Endothelial cell of umbilical vein (primary cell): ENCODE data around the gene SULT1A2. TPM values are rescaled to one million over a fixed set of nuclear protein-coding genes. Genes with fewer than 3 reads are reported as not detected.
"Not testable (repeated sequence)": the region's sequence is repeated elsewhere in the genome, so short reads cannot be mapped to it uniquely, and the experiment has no call there.

Source experiments
- BruUV-seq: library from RNA; stranded (reverse); fragments of 400-500 nt; replicated peaks from 2 replicates; lab custom pipeline; 2021; lab: Mats Ljungman, UMichigan
- CTCF ChIA-PET: fragments of 300-600, 350-600 bp; sonication (Branson Sonifier 250); formaldehyde crosslinking; loops from one replicate; lab custom pipeline; 2021; ENCODE audit warnings: antibody characterized with exemption, inconsistent platforms; lab: Charles Lee
- POLR2A ChIA-PET: fragments of 300-600, 350-600 bp; sonication (Branson Sonifier 250); formaldehyde crosslinking; loops from one replicate; lab custom pipeline; 2021; ENCODE audit warnings: antibody characterized with exemption, inconsistent platforms; lab: Charles Lee
- DNase-seq: peaks from one replicate; pipeline ENCODE4 v3.0.0-alpha.2; 2011; ENCODE audit warnings: low read depth, low spot score
- FAIRE-seq: peaks from 2 replicates; lab custom pipeline; 2011; peaks lifted over from hg19 to GRCh38; lab: Jason Lieb, UNC
- H2AFZ ChIP-seq: 2 replicates; pipeline ENCODE4 v1.6.0; 2012; ENCODE audit warnings: low read depth, low read length, control low read depth, inconsistent platforms
- H3K27ac ChIP-seq: 2 replicates; pipeline ENCODE4 v1.5.1; 2011; ENCODE audit warnings: low read depth, mild to moderate bottlenecking, control low read depth, low read length, moderate library complexity; ENCODE audit not compliant: insufficient read depth
- H3K27me3 ChIP-seq, 2 experiments: 2 replicates each; pipeline versions ENCODE4 v1.6.0 to v1.6.1; 2011; ENCODE audit warnings: low read length in 2 of 2, mixed read lengths in 1 of 2; ENCODE audit not compliant: control insufficient read depth in 2 of 2, insufficient read depth in 2 of 2
- H3K36me3 ChIP-seq, 2 experiments: 2 replicates in 1 of 2; 3 replicates in 1 of 2; pipeline ENCODE4 v1.5.1; 2011; ENCODE audit warnings: low read length in 2 of 2, mild to moderate bottlenecking in 1 of 2, moderate library complexity in 1 of 2; ENCODE audit not compliant: control insufficient read depth in 2 of 2, insufficient read depth in 2 of 2; ENCODE audit errors: extremely low read depth in 1 of 2
- H3K4me1 ChIP-seq: 3 replicates; pipeline ENCODE4 v1.5.1; 2011; ENCODE audit warnings: mild to moderate bottlenecking, low read length; ENCODE audit not compliant: control insufficient read depth, insufficient read depth; ENCODE audit errors: extremely low read depth
- H3K4me2 ChIP-seq: 2 replicates; pipeline ENCODE4 v1.6.1; 2011; ENCODE audit warnings: low read length, control low read depth, mixed read lengths; ENCODE audit not compliant: insufficient read depth
- H3K4me3 ChIP-seq, 3 experiments: fragments of 200-600 bp in 1 of 3; sonication (generic), shearing (Covaris generic) in 1 of 3; replicated peaks in 1 of 3; 2 replicates each; pipeline ENCODE4 v1.5.1; 2011 to 2016; ENCODE audit warnings: control low read depth in 3 of 3, low read length in 3 of 3, mild to moderate bottlenecking in 2 of 3, inconsistent platforms in 1 of 3, low read depth in 1 of 3, moderate library complexity in 1 of 3; ENCODE audit not compliant: insufficient read depth in 1 of 3
- H3K79me2 ChIP-seq: 2 replicates; pipeline ENCODE4 v1.6.0; 2012; ENCODE audit warnings: low read length, inconsistent platforms; ENCODE audit not compliant: control insufficient read depth, insufficient read depth
- H3K9ac ChIP-seq: replicated peaks from 2 replicates; pipeline ENCODE3; 2011; ENCODE audit warnings: low read length, control low read depth; ENCODE audit not compliant: insufficient read depth; ENCODE audit errors: extremely low read depth
- H3K9me1 ChIP-seq: replicated peaks from 3 replicates; pipeline ENCODE4 v1.6.0; 2011; ENCODE audit warnings: mild to moderate bottlenecking, low read length; ENCODE audit not compliant: control insufficient read depth, insufficient read depth; ENCODE audit errors: extremely low read depth
- H3K9me3 ChIP-seq: replicated peaks from 2 replicates; pipeline ENCODE4 v1.5.1; 2012; ENCODE audit warnings: low read length, inconsistent platforms; ENCODE audit not compliant: control insufficient read depth, insufficient read depth
- H4K20me1 ChIP-seq: replicated peaks from 2 replicates; pipeline ENCODE3; 2011; ENCODE audit warnings: mild to moderate bottlenecking, low read length; ENCODE audit not compliant: control insufficient read depth, insufficient read depth; ENCODE audit errors: extremely low read depth
- dilution Hi-C: fragments of 300-500 bp; cut with MboI; formaldehyde crosslinking; loops from one replicate; pipeline ENCODE4 v1.15.0; 2019; ENCODE audit warnings: low sequenced_read_pairs; ENCODE audit not compliant: extremely low pct_ligation_motif_present
- intact Hi-C: fragments of 100-400 bp; cut with micrococcal nuclease; formaldehyde crosslinking; loops from one replicate; pipeline ENCODE4 v1.10.0; 2022
- polyA plus RNA-seq, 4 experiments: library from polyadenylated mRNA; depleted of rRNA in 3 of 4; stranded (reverse) in 3 of 4; unstranded in 1 of 4; fragments of >200 nt; gene quantifications; 2 replicates each; pipeline versions ENCODE4 v1.2.1 to v1.2.3, GENCODE V29; 2011 to 2012; ENCODE audit warnings: missing spikeins in 1 of 4
- total RNA-seq: library from RNA; stranded (reverse); gene quantifications from 2 replicates; pipeline ENCODE4 v1.2.3, GENCODE V29; 2021

SULT1A2 gene
- total and polyA plus RNA-seq, 2 donors (not counting 3 experiments of a cell fraction or from before 2014, with no cell fraction given), result not detected

GRCh38 chr16:28608496-28608808, 11.6 kb upstream of the SULT1A2 start:
- H3K9ac ChIP-seq, intact Hi-C loops, H3K4me3 ChIP-seq, dilution Hi-C loops, H3K27me3 ChIP-seq, H3K4me1 ChIP-seq, FAIRE-seq, H2AFZ ChIP-seq, POLR2A ChIA-PET, H3K9me1 ChIP-seq, H3K36me3 ChIP-seq, H3K79me2 ChIP-seq, H3K9me3 ChIP-seq, DNase-seq, CTCF ChIA-PET, H3K27ac ChIP-seq, BruUV-seq, H4K20me1 ChIP-seq, H3K4me2 ChIP-seq: not testable (repeated sequence)

DNA sequence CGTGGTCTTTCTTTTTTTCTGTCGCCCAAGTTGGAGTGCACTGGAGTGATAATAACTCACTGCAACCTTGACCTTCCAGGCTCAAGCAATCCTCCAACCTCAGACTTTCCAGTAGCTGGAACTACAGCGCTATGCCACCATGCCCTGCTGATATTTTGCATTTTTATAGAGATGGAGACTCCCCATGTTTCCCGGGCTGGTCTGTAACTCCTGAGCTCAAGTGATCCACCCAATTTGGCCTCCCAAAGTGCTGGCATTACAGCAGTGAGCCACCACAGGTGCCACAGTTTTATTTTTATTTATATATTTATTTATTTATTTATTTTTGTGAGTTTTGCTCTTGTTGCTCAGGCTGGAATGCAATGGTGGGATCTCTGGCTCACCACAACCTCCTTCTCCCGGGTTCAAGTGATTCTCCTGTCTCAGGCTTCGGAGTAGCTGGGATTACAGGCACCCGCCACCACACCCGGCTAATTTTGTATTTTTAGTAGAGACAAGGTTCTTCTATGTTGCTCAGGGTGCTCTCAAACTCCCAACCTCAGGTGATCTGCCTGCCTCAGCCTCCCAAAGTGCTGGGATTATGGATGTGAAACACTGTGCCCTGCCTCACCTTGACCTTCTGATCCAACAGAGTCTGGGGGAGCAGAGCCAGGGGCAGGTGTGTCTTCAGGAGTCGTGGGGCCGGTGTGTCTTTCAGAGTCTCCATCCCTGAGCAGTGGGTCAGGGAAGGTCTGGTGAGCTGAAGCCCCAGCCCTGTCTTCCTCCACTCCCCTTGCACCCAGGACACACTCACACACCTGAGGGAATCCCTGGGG, 11.0 kb upstream of the SULT1A2 start:
- H3K9me3 ChIP-seq, H3K36me3 ChIP-seq, DNase-seq, dilution Hi-C loops, H3K27me3 ChIP-seq, H3K9me1 ChIP-seq, CTCF ChIA-PET, FAIRE-seq, H3K79me2 ChIP-seq, H3K27ac ChIP-seq, H3K4me1 ChIP-seq, BruUV-seq, intact Hi-C loops, H2AFZ ChIP-seq, H3K4me3 ChIP-seq, H3K9ac ChIP-seq, POLR2A ChIA-PET, H4K20me1 ChIP-seq, H3K4me2 ChIP-seq: not testable (repeated sequence)
